PC-9 (cell line): ENCODE measurements around the gene BMP2K.

Source experiments
- EZH2 ChIP-seq: fragments of 200-600 bp; sonication (generic); IDR thresholded peaks from 2 replicates; pipeline ENCODE4 v1.8.0; 2017; ENCODE audit warnings: antibody characterized with exemption, low read depth
- TF ChIP-seq, protein P1 (sequence below): fragments of 200-600 bp; sonication (generic); conservative IDR thresholded peaks from 2 replicates; pipeline ENCODE4 v1.6.1; 2017; ENCODE audit warnings: mixed run types, antibody characterized with exemption, mild to moderate bottlenecking, moderate library complexity

DNA sequence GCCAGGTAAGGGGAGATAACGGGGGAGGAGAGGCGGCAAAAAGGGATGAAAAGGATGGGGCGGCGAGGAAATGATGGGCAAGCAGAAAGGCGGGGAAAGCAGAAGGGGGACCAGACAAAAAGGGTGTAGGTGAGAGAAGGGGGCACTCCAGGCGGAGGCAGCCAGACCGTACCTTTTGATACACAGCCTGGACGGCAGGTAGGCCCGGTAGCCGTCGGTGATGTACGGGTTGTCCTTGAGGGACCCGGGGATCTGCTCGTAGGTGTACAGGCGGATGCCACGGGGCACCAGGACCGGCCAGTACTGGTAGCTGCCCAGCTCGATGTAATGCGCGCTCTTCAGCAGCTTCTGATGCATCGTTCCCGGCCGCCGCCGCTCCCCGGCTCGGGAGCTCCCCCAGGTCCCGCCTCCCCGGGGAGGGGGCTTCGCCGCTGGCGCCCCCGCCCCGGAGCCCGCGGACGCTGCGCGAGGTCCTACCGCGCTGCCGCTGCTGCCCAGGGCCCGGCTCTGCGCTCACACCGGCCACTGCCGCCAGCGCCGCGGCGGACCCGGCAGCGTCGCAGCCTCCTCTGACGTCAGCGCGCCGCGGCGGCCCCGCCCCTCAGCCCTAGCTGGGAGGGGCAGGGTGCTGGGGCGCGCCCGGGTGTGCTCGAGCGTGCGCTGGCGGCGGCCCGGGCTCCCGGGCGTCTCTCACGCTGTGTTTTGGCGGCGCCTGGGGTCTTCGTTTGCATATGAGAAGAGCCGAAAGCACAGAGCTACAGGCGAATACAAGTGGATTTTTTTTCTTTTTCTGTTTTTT is 162.9 kb downstream of the BMP2K start, which contains the start of gene PAQR3:
- TF ChIP-seq, protein P1, sequence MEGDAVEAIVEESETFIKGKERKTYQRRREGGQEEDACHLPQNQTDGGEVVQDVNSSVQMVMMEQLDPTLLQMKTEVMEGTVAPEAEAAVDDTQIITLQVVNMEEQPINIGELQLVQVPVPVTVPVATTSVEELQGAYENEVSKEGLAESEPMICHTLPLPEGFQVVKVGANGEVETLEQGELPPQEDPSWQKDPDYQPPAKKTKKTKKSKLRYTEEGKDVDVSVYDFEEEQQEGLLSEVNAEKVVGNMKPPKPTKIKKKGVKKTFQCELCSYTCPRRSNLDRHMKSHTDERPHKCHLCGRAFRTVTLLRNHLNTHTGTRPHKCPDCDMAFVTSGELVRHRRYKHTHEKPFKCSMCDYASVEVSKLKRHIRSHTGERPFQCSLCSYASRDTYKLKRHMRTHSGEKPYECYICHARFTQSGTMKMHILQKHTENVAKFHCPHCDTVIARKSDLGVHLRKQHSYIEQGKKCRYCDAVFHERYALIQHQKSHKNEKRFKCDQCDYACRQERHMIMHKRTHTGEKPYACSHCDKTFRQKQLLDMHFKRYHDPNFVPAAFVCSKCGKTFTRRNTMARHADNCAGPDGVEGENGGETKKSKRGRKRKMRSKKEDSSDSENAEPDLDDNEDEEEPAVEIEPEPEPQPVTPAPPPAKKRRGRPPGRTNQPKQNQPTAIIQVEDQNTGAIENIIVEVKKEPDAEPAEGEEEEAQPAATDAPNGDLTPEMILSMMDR = no peak
- no peak for TF ChIP-seq EZH2
